ENCODE measurements around the gene RNF181.
"Not testable (repeated sequence)": the region's sequence is repeated elsewhere in the genome, so short reads cannot be mapped to it uniquely, and the experiment has no call there.

The RNF181 gene

DNA sequence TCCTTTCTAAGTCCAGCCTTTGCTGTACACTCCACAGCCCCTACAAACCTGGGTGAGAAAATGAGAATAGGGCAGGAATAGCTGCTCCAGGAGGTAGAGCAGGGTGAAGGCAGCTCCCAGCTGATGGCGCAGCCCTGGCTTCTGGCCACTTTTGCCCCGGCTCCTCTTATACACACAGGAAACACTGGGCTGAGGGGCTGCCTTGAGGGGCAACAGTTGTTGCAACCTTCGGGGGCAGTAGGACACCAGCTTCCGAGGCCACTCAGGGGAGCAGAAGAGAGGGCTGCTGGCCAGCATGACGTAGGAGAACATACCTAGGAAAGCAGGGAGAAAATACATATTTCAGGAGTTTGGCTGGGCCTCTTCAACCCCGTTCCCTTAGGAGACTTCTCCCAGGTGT, 42.4 kb upstream of the RNF181 start:
- no peaks in the 10 kb centered on the region for H3K9me3 ChIP-seq (ENCODE audit: control insufficient read depth, low read length)
- no peaks in the 10 kb centered on the region for H3K27me3 ChIP-seq (ENCODE audit: control insufficient read depth, insufficient read depth, low read length, poor library complexity, severe bottlenecking)
- peaks cover 29% of the 10 kb centered on the region for H3K36me3 ChIP-seq (ENCODE audit: control insufficient read depth, insufficient read depth, low read length)
- H3K27ac ChIP-seq (ENCODE audit: insufficient read depth, low read depth, low read length, poor library complexity, severe bottlenecking): no peak overlapping the region
- H3K4me1 ChIP-seq (ENCODE audit: control insufficient read depth, insufficient read depth, low read length): no peaks in the 10 kb centered on the region
- WGBS, 2 experiments: 87% methylated on average over 6 of the region's 6 CpGs
- H3K4me3 ChIP-seq (ENCODE audit: insufficient read depth, low read depth, low read length): no peak overlapping the region

DNA sequence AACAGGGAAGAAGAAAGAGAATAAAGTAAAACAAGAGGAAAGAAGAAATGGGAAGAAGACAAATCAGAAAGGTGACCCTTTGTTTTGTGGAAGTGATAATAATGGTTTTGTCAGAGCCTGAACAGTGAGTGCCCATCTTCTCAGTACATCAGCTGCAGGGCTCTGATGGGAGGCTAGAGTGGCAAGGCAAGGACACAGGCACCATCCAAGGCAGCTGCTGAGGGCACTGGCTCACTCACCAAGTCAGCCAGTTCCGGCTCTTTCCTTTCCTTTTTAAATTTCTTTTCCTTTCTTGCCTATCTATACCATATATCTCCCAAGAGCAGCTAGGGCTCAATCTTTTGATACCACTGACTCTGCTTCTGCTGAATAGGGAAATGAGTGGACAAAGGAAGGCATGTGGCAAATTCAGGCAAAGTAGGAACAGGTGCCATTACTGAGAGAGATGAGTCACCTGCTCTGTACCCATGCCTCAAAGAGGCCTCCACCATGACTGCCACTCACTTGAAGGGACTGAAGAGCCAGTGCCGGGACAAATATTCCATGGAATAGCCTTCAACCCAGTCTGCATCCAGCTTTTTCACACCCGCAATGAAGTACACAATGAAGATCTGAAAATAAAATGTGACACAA, 40.4 kb upstream of the RNF181 start:
- Histone ChIP-seq H3K27me3 (ENCODE audit: control insufficient read depth, insufficient read depth, low read length, poor library complexity, severe bottlenecking) (no peaks in the 10 kb centered on the region), H3K4me3 (ENCODE audit: insufficient read depth, low read depth, low read length) (no peak overlapping the region), H3K4me1 (ENCODE audit: control insufficient read depth, insufficient read depth, low read length) (no peaks in the 10 kb centered on the region), H3K27ac (ENCODE audit: insufficient read depth, low read depth, low read length, poor library complexity, severe bottlenecking) (no peak overlapping the region), H3K9me3 (ENCODE audit: control insufficient read depth, low read length) (no peaks in the 10 kb centered on the region), H3K36me3 (ENCODE audit: control insufficient read depth, insufficient read depth, low read length) (peaks cover 29% of the 10 kb centered on the region)
- 94 to 100% methylated on average over 3 of the region's 3 CpGs for WGBS, 2 experiments

DNA sequence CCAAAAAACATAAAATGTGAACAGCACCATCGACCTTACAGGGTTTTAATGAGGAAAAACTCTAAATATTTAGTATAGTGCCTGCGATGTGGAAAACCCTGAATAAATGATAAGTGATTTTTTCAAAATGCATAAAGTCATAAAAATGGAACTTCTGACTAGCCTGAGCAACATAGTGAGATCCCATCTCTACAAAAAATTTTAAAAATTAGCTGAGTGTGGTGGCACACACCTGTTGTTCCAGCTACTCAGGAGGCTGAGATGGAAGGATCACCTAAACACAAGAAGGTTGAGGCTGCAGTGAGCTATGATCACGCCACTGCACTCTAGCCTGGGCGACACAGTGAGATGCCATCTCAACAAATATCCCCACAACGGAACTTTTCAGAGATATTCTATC, 38.4 kb upstream of the RNF181 start:
- no peak overlapping the region for H3K4me3 ChIP-seq (ENCODE audit: insufficient read depth, low read depth, low read length)
- no peaks in the 10 kb centered on the region for H3K27me3 ChIP-seq (ENCODE audit: control insufficient read depth, insufficient read depth, low read length, poor library complexity, severe bottlenecking)
- peaks cover 5% of the 10 kb centered on the region for H3K4me1 ChIP-seq (ENCODE audit: control insufficient read depth, insufficient read depth, low read length)
- peaks cover 13% of the 10 kb centered on the region for H3K36me3 ChIP-seq (ENCODE audit: control insufficient read depth, insufficient read depth, low read length)
- WGBS, 2 experiments: 93 to 98% methylated on average over 5 of the region's 5 CpGs
- no peak overlapping the region for H3K27ac ChIP-seq (ENCODE audit: insufficient read depth, low read depth, low read length, poor library complexity, severe bottlenecking)
- no peaks in the 10 kb centered on the region for H3K9me3 ChIP-seq (ENCODE audit: control insufficient read depth, low read length)

DNA sequence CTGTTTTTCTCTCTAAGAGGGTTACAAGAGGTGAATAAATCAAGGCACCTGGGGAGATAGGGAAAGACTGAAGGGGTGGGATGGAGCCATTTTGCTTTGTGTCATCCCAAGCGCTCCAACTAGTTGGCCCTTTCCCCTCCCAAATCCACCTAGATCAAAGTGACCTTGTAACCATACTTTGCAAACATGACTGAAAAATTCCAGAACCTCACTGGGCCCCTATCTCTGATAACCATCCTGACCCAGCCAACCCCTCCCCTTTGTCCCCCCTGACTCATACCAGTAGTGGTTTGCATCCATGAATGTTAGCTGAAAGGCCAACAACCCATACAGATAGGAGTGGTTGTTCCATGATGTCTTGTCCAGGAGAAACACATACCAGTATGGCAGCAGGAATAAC, 37.4 kb upstream of the RNF181 start:
- H3K4me3 ChIP-seq (ENCODE audit: insufficient read depth, low read depth, low read length): no peak overlapping the region
- H3K36me3 ChIP-seq (ENCODE audit: control insufficient read depth, insufficient read depth, low read length): peaks cover 8% of the 10 kb centered on the region
- H3K27ac ChIP-seq (ENCODE audit: insufficient read depth, low read depth, low read length, poor library complexity, severe bottlenecking): no peak overlapping the region
- H3K4me1 ChIP-seq (ENCODE audit: control insufficient read depth, insufficient read depth, low read length): peaks cover 5% of the 10 kb centered on the region
- no peaks in the 10 kb centered on the region for H3K9me3 ChIP-seq (ENCODE audit: control insufficient read depth, low read length)
- no peaks in the 10 kb centered on the region for H3K27me3 ChIP-seq (ENCODE audit: control insufficient read depth, insufficient read depth, low read length, poor library complexity, severe bottlenecking)
- WGBS, 2 experiments: 89 to 98% methylated on average over 1 of the region's 1 CpG

DNA sequence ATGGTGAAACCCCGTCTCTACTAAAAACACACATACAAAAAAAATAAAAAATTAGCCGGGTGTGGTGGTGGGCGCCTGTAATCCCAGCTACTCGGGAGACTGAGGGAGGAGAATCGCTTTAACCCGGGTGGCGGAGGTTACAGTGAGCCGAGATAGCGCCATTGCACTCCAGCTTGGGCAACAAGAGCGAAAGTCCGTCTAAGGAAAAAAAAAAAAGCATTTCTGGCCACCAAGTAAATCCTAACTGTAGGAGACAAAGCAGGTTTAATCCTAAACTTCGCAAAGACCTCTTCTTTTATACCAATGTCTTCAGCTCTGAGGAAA, 35.2 kb upstream of the RNF181 start:
- not testable (repeated sequence) for H3K9me3 ChIP-seq (ENCODE audit: control insufficient read depth, low read length); H3K27me3 ChIP-seq (ENCODE audit: control insufficient read depth, insufficient read depth, low read length, poor library complexity, severe bottlenecking); H3K27ac ChIP-seq (ENCODE audit: insufficient read depth, low read depth, low read length, poor library complexity, severe bottlenecking); H3K36me3 ChIP-seq (ENCODE audit: control insufficient read depth, insufficient read depth, low read length); H3K4me1 ChIP-seq (ENCODE audit: control insufficient read depth, insufficient read depth, low read length)
- peak overlapping the region; percentile 87 for H3K4me3 ChIP-seq (ENCODE audit: insufficient read depth, low read depth, low read length)
- WGBS, 2 experiments: 89 to 90% methylated on average over 12 of the region's 12 CpGs

DNA sequence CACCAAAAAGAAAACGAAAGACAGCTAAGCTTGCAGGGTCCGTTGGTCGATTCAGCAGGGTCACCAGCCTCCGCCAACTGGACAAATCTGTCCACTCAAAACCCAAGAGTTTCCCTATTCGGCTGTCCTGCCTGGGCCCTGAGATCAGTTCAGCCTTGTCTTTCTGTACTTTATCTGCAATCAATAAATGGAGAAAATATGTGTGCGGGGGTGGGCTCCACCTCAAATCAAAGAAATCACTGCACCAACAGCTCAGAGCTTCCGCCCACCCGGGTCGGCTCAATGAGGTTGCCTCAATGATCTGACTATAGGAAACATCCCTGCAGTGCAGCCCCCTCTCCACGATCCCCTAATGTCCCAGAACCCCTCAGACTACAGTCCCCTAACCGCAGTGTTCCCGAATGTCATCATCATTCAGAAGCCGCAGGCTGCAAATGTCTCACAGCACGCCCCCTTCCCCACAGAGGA, 34.7 kb upstream of the RNF181 start:
- Histone ChIP-seq H3K4me3 (ENCODE audit: insufficient read depth, low read depth, low read length) (peak overlapping the region; percentile 87), H3K27me3 (ENCODE audit: control insufficient read depth, insufficient read depth, low read length, poor library complexity, severe bottlenecking) (no peaks in the 10 kb centered on the region), H3K36me3 (ENCODE audit: control insufficient read depth, insufficient read depth, low read length) (peaks cover 4% of the 10 kb centered on the region), H3K9me3 (ENCODE audit: control insufficient read depth, low read length) (no peaks in the 10 kb centered on the region), H3K27ac (ENCODE audit: insufficient read depth, low read depth, low read length, poor library complexity, severe bottlenecking) (no peak overlapping the region), H3K4me1 (ENCODE audit: control insufficient read depth, insufficient read depth, low read length) (peaks cover 5% of the 10 kb centered on the region)
- 13 to 14% methylated on average over 14 of the region's 14 CpGs for WGBS, 2 experiments

DNA sequence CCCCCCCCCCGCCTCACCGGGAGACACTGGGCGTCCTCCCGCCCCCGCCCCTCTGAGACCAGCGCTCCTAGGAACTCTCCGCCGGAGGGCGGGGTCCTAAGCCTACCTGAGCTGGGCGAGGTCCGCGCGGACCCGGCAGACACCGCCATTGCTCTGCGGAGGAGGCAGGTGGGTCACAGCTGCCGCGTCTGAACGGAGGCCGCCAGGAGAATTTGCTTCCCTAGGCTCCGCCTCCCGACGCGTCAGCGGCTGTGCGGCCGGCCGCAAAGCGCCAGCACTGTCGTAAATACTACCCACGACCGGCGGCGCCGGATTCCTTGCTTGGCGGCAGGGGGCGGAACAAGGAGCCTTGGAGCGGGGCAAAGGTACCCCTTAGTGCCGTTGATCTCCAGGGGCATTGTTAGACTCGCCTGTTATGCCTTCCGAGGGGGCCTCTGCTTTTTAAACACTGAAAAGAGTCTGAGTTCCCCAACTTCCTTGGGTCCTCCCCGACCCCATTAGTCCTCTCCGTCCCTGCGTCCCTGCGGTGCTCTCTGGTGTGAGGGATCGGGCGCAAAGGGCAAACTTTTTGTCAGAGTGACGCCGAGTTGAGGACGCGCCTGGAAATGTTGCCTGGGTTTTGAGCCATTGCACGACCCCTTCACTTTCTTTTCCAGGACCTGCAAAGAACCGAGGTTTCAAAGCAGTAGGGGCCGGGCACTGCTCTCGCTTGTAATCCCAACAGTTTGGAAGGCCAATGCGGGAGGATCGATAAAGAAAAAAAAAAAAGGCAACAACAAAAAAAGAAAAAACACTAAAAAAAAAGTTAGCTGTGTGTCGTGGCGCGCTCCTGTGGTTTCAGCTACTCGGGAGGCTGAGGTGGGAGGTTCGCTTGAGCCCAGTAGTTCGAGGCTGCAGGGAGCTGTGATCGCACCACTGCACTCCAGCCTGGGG, 34.0 kb upstream of the RNF181 start, which contains the start of gene GGCX:
Gene GGCX, minus strand, starts transcription at position 214 of the 933 bp plus-strand sequence. Its CDS starts 65 bp downstream, at position 149.
- Histone ChIP-seq H3K9me3 (ENCODE audit: control insufficient read depth, low read length) (no peaks in the 10 kb centered on the region), H3K4me3 (ENCODE audit: insufficient read depth, low read depth, low read length) (peak within 1 kb of the TSS; percentile 87), H3K27ac (ENCODE audit: insufficient read depth, low read depth, low read length, poor library complexity, severe bottlenecking) (peak within 1 kb of the TSS; percentile 89), H3K36me3 (ENCODE audit: control insufficient read depth, insufficient read depth, low read length) (no peaks in the 10 kb centered on the region), H3K27me3 (ENCODE audit: control insufficient read depth, insufficient read depth, low read length, poor library complexity, severe bottlenecking) (no peaks in the 10 kb centered on the region), H3K4me1 (ENCODE audit: control insufficient read depth, insufficient read depth, low read length) (peaks cover 5% of the 10 kb centered on the region)
- WGBS, 2 experiments: 9 to 10% methylated on average over 64 of the region's 64 CpGs

DNA sequence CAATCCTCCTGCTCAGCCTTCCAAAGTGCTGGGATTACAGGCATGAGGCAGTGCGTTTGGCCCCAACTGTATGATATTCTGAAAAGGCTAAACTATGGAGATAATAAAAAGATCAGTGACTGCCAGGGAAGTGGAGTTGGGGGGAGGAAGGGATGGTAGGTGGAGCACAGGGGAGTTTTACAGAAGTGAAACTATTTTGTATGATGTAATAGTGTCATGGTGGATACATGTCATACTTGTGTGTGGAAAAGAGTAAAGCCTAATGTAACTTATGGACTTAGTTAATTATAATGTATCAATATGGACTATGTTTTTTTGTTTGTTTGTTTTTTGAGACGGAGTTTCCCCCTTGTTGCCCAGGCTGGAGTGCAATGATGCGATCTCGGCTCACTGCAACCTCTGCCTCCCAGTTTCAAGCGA, 31.4 kb upstream of the RNF181 start:
- H3K4me1 ChIP-seq (ENCODE audit: control insufficient read depth, insufficient read depth, low read length): peaks cover 5% of the 10 kb centered on the region

DNA sequence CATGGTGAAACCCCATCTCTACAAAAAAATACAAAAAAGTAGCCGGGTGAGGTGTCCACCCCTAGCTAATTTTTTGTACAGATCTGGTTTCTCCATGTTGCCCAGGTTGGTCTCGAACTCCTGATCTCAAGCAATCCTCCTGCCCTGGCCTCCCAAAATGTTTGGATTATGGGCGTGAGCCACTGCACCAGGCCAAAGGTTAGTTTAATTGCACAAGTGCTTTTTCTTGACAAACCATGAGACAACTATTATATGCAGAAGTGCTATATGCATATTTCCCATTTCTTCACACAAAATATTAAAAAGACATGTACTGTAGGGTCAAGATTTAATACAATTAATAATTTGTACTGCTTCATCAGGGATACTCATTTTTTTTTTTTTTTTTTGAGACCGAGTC, 29.3 kb upstream of the RNF181 start:
- WGBS, 2 experiments: 85 to 95% methylated on average over 4 of the region's 4 CpGs
- H3K4me3 ChIP-seq (ENCODE audit: insufficient read depth, low read depth, low read length): no peak overlapping the region
- H3K27me3 ChIP-seq (ENCODE audit: control insufficient read depth, insufficient read depth, low read length, poor library complexity, severe bottlenecking): peaks cover 36% of the 10 kb centered on the region
- H3K36me3 ChIP-seq (ENCODE audit: control insufficient read depth, insufficient read depth, low read length): no peaks in the 10 kb centered on the region
- no peak overlapping the region for H3K27ac ChIP-seq (ENCODE audit: insufficient read depth, low read depth, low read length, poor library complexity, severe bottlenecking)
- no peaks in the 10 kb centered on the region for H3K4me1 ChIP-seq (ENCODE audit: control insufficient read depth, insufficient read depth, low read length)
- H3K9me3 ChIP-seq (ENCODE audit: control insufficient read depth, low read length): no peaks in the 10 kb centered on the region

More for the DNA sequence above, 31.4 kb upstream of the RNF181 start:
- peaks cover 15% of the 10 kb centered on the region for H3K27me3 ChIP-seq (ENCODE audit: control insufficient read depth, insufficient read depth, low read length, poor library complexity, severe bottlenecking)
- no peaks in the 10 kb centered on the region for H3K9me3 ChIP-seq (ENCODE audit: control insufficient read depth, low read length)
- no peaks in the 10 kb centered on the region for H3K36me3 ChIP-seq (ENCODE audit: control insufficient read depth, insufficient read depth, low read length)
- no peak overlapping the region for H3K27ac ChIP-seq (ENCODE audit: insufficient read depth, low read depth, low read length, poor library complexity, severe bottlenecking)
- WGBS, 2 experiments: 89 to 93% methylated on average over 5 of the region's 5 CpGs
- no peak overlapping the region for H3K4me3 ChIP-seq (ENCODE audit: insufficient read depth, low read depth, low read length)

DNA sequence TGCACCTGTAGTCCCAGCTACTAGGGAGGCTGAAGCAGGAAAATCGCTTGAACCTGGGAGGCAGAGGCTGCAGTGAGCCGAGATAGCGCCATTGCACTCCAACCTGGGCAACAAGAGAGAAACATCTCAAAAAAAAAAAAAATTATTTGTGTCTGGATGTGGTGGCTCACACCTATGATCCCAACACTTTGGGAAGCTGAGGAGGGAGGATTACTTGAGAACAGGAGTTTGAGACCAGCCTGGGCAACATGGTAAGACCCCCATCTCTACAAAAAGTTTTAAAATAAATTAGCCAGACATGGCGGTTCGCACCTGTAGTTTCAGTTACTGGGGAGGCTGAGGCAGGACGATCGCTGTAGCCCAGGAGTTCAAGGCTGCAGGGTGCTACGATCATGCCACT, 19.8 kb upstream of the RNF181 start:
- peaks cover 25% of the 10 kb centered on the region for H3K27me3 ChIP-seq (ENCODE audit: control insufficient read depth, insufficient read depth, low read length, poor library complexity, severe bottlenecking)
- H3K36me3 ChIP-seq (ENCODE audit: control insufficient read depth, insufficient read depth, low read length): no peaks in the 10 kb centered on the region
- WGBS, 2 experiments: 91 to 92% methylated on average over 8 of the region's 8 CpGs
- H3K27ac ChIP-seq (ENCODE audit: insufficient read depth, low read depth, low read length, poor library complexity, severe bottlenecking): no peak overlapping the region
- H3K4me1 ChIP-seq (ENCODE audit: control insufficient read depth, insufficient read depth, low read length): peaks cover 27% of the 10 kb centered on the region
- no peaks in the 10 kb centered on the region for H3K9me3 ChIP-seq (ENCODE audit: control insufficient read depth, low read length)
- H3K4me3 ChIP-seq (ENCODE audit: insufficient read depth, low read depth, low read length): no peak overlapping the region
